KOPT-K1 (cell line): Measurements from ENCODE around the gene GPC6.

Source experiments
- H3K27ac ChIP-seq: fragments of 200-600 bp; sonication (generic); 2 replicates; pipeline ENCODE4 v1.5.1; 2016; ENCODE audit warnings: antibody characterized with exemption, mild to moderate bottlenecking, low read depth, low read length; ENCODE audit not compliant: poor library complexity, severe bottlenecking
- H3K36me3 ChIP-seq: fragments of 200-600 bp; sonication (generic); 2 replicates; pipeline ENCODE4 v1.5.1; 2017; ENCODE audit warnings: antibody characterized with exemption, mild to moderate bottlenecking, low read length, moderate library complexity; ENCODE audit not compliant: insufficient read depth
- H3K9me3 ChIP-seq: fragments of 200-600 bp; sonication (generic); 2 replicates; pipeline ENCODE4 v1.5.1; 2017; ENCODE audit warnings: antibody characterized with exemption, low read length, mild to moderate bottlenecking; ENCODE audit not compliant: insufficient read depth, poor library complexity, severe bottlenecking

GPC6 gene

GRCh38 chr13:93977986-93978385 lies 751.4 kb downstream of the GPC6 start:
- Histone ChIP-seq H3K9me3 (no peaks in the 10 kb centered on the region), H3K27ac (no peak overlapping the region), H3K36me3 (no peaks in the 10 kb centered on the region)

- Histone ChIP-seq H3K36me3 (no peaks in the 10 kb centered on the region), H3K27ac (no peak overlapping the region), H3K9me3 (no peaks in the 10 kb centered on the region)
Measured at GRCh38 chr13:93981426-93981977, 754.9 kb downstream of the GPC6 start.

- Histone ChIP-seq H3K36me3 (no peaks in the 10 kb centered on the region), H3K27ac (no peak overlapping the region), H3K9me3 (no peaks in the 10 kb centered on the region)
Measured at GRCh38 chr13:93982179-93982918, 755.7 kb downstream of the GPC6 start.

- H3K27ac ChIP-seq: no peak overlapping the region
- H3K36me3 ChIP-seq: no peaks in the 10 kb centered on the region
- H3K9me3 ChIP-seq: no peaks in the 10 kb centered on the region
Measured at GRCh38 chr13:93984052-93984451, 757.4 kb downstream of the GPC6 start.

GRCh38 chr13:93984876-93985275 lies 758.3 kb downstream of the GPC6 start:
- Histone ChIP-seq H3K36me3 (no peaks in the 10 kb centered on the region), H3K27ac (no peak overlapping the region), H3K9me3 (no peaks in the 10 kb centered on the region)

- Histone ChIP-seq H3K27ac (no peak overlapping the region), H3K9me3 (no peaks in the 10 kb centered on the region), H3K36me3 (no peaks in the 10 kb centered on the region)
Measured at GRCh38 chr13:93987458-93987857, 760.9 kb downstream of the GPC6 start.

GRCh38 chr13:93991569-93991968 lies 765.0 kb downstream of the GPC6 start:
- H3K27ac ChIP-seq: no peak overlapping the region
- H3K9me3 ChIP-seq: no peaks in the 10 kb centered on the region
- H3K36me3 ChIP-seq: no peaks in the 10 kb centered on the region

GRCh38 chr13:93996481-93996880 lies 769.9 kb downstream of the GPC6 start:
- Histone ChIP-seq H3K9me3 (no peaks in the 10 kb centered on the region), H3K36me3 (no peaks in the 10 kb centered on the region), H3K27ac (no peak overlapping the region)

- Histone ChIP-seq H3K36me3 (no peaks in the 10 kb centered on the region), H3K9me3 (no peaks in the 10 kb centered on the region), H3K27ac (no peak overlapping the region)
Measured at GRCh38 chr13:94006296-94006695, 779.7 kb downstream of the GPC6 start.

- no peak overlapping the region for H3K27ac ChIP-seq
Measured at GRCh38 chr13:94007072-94007471, 780.5 kb downstream of the GPC6 start.

GRCh38 chr13:94009701-94010100 lies 783.1 kb downstream of the GPC6 start:
- no peak overlapping the region for H3K27ac ChIP-seq
- no peaks in the 10 kb centered on the region for H3K36me3 ChIP-seq
- H3K9me3 ChIP-seq: no peaks in the 10 kb centered on the region

More at GRCh38 chr13:94007072-94007471, 780.5 kb downstream of the GPC6 start:
- H3K9me3 ChIP-seq: no peaks in the 10 kb centered on the region
- no peaks in the 10 kb centered on the region for H3K36me3 ChIP-seq

- Histone ChIP-seq H3K9me3 (no peaks in the 10 kb centered on the region), H3K27ac (no peak overlapping the region), H3K36me3 (no peaks in the 10 kb centered on the region)
Measured at GRCh38 chr13:94014461-94014860, 787.9 kb downstream of the GPC6 start.

- no peaks in the 10 kb centered on the region for H3K9me3 ChIP-seq
- no peaks in the 10 kb centered on the region for H3K36me3 ChIP-seq
- no peak overlapping the region for H3K27ac ChIP-seq
Measured at GRCh38 chr13:94020426-94020825, 793.8 kb downstream of the GPC6 start.

GRCh38 chr13:94020833-94021232 lies 794.2 kb downstream of the GPC6 start:
- Histone ChIP-seq H3K27ac (no peak overlapping the region), H3K36me3 (no peaks in the 10 kb centered on the region), H3K9me3 (no peaks in the 10 kb centered on the region)

- Histone ChIP-seq H3K9me3 (no peaks in the 10 kb centered on the region), H3K36me3 (no peaks in the 10 kb centered on the region), H3K27ac (no peak overlapping the region)
Measured at GRCh38 chr13:94028234-94028633, 801.6 kb downstream of the GPC6 start.

- Histone ChIP-seq H3K36me3 (no peaks in the 10 kb centered on the region), H3K27ac (no peak overlapping the region)
Measured at GRCh38 chr13:94028650-94029049, 802.0 kb downstream of the GPC6 start.

More at GRCh38 chr13:94028650-94029049, 802.0 kb downstream of the GPC6 start:
- no peaks in the 10 kb centered on the region for H3K9me3 ChIP-seq
